Astrocyte of the cerebellum (primary cell): ENCODE measurements around the gene KLF12.

Experiments used
- DNase-seq: peaks from one replicate; pipeline ENCODE4 v3.0.0-alpha.2; 2011; ENCODE audit warnings: low read depth
- H3K4me3 ChIP-seq: 2 replicates; pipeline ENCODE4 v1.5.1; 2011; ENCODE audit warnings: mild to moderate bottlenecking, low read depth, low read length, moderate library complexity
- CTCF ChIP-seq: IDR thresholded peaks from 2 replicates; pipeline ENCODE4 v1.5.1; 2012; ENCODE audit warnings: low read length, low read depth, moderate library complexity, mild to moderate bottlenecking; ENCODE audit errors: missing control alignments
- in situ Hi-C: cut with HindIII; loops from 2 replicates; pipeline ENCODE4 v1.10.0; 2017; ENCODE audit warnings: low sequenced_read_pairs

Gene KLF12

GRCh38 chr13:74101436-74101835, 32.8 kb downstream of the KLF12 start:
- in situ Hi-C loops, result no loop called here

GRCh38 chr13:74098077-74098476, 36.1 kb downstream of the KLF12 start:
- no peak for TF ChIP-seq CTCF
- H3K4me3 ChIP-seq, result no peak overlapping the region
- no peak for DNase-seq
- in situ Hi-C loops, result loop anchor here (5.0 kb wide), 1 partner anchor 46 kb away; no protein-coding TSS in a partner anchor

More at GRCh38 chr13:74101436-74101835, 32.8 kb downstream of the KLF12 start:
- no peak overlapping the region for H3K4me3 ChIP-seq
- no peak for DNase-seq
- TF ChIP-seq CTCF, result no peak

GRCh38 chr13:74097116-74097515, 37.1 kb downstream of the KLF12 start:
- no peak overlapping the region for H3K4me3 ChIP-seq
- TF ChIP-seq CTCF, result no peak
- in situ Hi-C loops, result loop anchor here (5.0 kb wide), 1 partner anchor 45 kb away; no protein-coding TSS in a partner anchor
- DNase-seq, result no peak

- TF ChIP-seq CTCF, result no peak
- H3K4me3 ChIP-seq, result no peak overlapping the region
- in situ Hi-C loops, result no loop called here
- DNase-seq, result no peak
These were observed 40.5 kb downstream of the KLF12 start for GRCh38 chr13:74093691-74094090.

- TF ChIP-seq CTCF, result no peak
- no peak for DNase-seq
- H3K4me3 ChIP-seq, result no peak overlapping the region
- in situ Hi-C loops, result no loop called here
These were observed 41.5 kb downstream of the KLF12 start for GRCh38 chr13:74092711-74093110.

GRCh38 chr13:74090869-74091605, 43.2 kb downstream of the KLF12 start:
- TF ChIP-seq CTCF, result no peak
- DNase-seq, result no peak
- in situ Hi-C loops, result no loop called here
- H3K4me3 ChIP-seq, result no peak overlapping the region

- no peak overlapping the region for H3K4me3 ChIP-seq
- in situ Hi-C loops, result no loop called here
- DNase-seq, result no peak
- TF ChIP-seq CTCF, result no peak
These were observed 43.8 kb downstream of the KLF12 start for GRCh38 chr13:74090397-74090796.
